Stimulated activated CD8-positive, alpha-beta memory T cell treated with anti-CD3 and anti-CD28 coated beads, Interleukin-12 subunit alpha, Interleukin-12 subunit beta, amount 100 ng/mL, for 24 hours (primary cell): ENCODE measurements around the gene RND3.

Experiments used
- DNase-seq: peaks from one replicate; pipeline ENCODE4 v3.0.0-alpha.2; 2020; ENCODE audit errors: extremely low read depth

Gene RND3

DNA sequence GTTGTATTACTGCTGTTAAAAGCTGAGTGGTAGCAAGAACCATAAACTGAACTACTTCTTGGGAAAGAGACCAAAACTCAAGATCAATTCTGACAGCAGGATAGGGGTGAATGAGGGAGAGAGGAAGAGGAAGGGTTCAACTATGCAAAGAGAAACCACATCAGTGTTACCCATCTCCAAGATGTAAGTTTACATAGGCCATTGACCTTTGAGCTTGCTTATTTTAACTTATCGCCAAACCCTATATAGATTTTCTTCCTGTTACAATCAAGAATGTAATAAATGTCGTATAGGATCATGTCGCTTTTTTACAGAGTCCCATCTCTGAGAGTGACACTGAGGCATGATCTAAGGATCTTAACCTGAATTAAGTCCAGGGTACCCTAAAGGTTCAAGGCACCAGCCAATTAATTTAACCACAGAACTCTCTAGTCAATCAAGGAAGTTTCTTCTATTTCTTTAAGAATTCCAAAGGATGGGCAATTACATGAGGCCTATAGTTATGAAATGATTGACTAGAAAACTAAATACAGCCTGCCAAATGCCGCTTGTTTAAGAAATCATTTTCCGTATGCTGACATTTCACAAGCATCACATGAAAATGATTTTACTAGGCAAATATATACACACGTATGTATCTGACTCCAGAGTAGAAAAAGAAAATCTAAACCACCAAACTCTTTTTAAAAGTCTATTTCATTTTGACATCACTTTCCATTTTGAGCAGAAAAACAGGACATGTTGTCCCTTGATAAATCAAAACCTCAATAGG, 11.8 kb downstream of the RND3 start:
- DNase-seq: no peak

DNA sequence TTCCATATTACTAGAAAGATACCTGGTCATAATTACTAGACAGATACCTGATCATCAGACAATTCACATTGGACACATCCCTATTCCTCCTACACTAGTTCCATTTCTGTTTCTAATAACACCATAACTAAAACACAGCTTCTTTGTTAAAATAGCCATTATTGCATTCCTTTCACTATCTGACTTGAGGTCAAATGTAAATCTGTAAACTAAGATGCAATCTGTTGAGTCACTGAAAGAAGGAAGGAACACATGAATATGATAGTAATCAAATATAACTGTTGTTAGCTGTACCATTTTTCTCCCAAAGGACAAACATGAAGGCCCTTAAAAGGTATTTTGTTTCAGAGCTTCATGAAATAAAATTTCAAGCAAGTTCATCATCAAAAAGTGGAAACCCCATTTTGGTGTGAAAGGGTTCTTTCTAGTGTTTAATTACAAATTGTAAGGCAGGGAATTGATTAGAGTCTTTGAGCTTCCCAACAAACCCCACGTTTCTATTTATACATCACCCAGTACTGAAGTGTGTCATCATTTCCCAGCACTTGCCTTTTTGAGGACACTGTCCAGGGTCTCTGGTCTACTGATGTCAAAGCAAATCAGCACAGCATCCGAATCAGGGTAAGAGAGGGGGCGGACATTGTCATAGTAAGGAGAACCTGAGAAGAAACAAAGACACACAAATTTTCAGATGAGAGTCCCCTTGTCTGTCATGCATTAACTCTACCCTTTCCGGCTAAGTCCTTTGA, 13.0 kb downstream of the RND3 start:
- no peak for DNase-seq

DNA sequence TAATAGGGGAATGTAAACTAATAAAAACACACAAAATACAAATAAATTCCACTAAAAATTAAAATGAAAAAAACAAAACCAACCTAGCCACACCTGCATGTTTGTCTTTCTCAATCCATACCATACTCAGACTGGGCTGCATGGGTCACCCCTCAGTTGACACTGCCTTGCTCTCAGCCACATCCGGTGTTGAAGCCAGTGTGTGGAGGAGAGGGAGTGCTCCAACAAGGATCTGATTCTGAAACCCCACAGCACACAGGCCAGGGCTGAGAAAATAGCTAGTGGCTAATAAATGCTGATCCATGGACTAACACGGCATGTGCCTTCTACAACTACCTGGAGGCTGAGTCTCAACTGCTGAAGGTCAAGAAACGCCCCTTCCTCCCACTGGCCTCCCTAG, 13.7 kb downstream of the RND3 start:
- DNase-seq: no peak

DNA sequence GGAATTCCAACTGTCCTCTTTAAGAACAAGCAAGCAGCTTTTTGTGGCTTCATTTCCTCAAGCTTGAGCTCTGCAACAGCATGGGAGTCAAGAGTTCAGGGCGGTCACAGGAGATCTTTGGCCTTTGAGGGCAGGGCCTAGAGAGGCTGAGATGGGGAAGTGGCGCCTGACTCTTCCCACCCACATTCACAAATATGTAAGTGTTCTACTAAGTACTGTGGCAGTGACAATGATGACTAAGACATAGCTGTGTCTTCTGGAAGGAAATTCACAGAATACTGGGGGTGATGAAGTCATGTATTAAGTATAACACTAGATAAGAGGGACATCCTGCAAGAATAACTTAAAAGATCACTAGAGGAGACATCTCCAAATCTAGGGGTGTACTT, 15.0 kb downstream of the RND3 start:
- no peak for DNase-seq

DNA sequence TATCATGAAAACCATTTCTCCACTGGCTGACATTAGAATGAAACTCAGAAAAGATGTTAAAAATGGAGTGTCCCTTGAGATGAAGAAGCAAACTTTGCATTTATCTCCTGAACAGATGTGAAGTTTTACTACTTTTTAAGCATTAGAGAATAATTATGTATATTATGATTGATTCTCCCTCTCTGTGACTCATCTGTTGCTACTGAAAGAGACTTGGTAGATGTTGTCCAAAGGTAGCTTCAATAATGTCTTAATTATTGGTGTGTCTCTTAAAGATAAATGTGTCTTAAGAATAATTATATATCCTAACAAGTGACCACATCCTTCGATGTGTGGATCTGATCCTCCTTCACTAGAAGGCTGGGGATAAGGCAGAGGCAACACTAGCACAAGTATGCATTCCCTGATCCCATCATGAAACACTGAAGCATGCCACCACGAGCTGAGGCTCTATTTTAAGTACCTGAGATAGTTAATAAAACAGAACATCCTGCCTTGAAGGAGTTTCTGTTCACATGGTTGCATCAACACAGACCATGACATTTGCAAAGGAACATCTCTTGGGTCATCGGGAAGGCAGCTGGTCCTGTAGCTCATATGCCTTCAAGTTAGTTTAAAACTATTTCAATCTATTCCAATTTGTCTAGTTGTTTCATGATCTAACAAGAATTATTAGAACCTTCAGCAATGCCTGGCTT, 15.5 kb downstream of the RND3 start:
- DNase-seq: no peak

DNA sequence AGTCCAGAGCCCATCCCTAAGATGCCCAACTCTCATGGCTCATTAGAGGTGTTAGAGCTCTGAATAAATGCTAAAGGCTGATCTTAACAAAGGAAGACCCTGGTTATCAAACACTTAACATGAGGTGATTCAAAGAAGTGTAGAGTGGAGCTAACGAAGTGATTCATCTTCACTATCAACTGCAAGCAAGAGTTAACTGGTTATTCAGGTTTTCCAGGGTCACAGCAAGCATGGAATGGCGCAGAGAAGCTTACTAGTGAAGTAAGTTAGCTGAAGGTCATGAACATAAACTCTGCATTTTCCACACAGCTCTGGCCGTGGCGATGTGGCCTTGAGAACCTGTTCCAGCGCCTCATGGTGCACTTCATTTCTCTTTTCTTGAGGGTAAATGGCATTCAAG, 17.0 kb downstream of the RND3 start:
- no peak for DNase-seq

DNA sequence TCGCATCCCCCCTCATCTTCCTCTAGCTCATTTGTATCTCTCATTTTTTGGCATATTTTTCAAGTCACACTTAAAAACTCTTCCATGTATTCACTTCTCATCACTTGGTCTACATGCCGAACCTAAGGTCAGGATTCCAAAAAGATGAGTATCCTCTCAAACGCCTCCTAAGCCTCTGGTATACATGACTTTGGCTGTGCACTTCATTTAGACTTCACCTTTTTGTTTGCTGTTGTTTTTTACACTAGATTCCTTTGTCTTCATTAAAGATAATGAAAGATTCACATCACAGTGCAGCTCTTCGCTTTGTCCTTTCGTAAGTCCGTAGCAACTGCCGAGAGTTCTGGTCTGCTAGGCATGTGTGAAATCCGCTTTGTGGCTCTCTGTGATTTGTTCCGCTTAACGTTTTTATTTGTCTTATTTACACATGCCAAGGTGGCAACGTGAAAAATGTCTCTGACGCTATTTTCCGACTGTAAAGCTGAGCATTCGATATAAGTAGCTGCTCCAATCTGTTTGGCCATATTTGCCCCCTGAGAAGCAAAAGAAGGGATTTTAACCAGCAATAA, 17.7 kb downstream of the RND3 start:
- no peak for DNase-seq

DNA sequence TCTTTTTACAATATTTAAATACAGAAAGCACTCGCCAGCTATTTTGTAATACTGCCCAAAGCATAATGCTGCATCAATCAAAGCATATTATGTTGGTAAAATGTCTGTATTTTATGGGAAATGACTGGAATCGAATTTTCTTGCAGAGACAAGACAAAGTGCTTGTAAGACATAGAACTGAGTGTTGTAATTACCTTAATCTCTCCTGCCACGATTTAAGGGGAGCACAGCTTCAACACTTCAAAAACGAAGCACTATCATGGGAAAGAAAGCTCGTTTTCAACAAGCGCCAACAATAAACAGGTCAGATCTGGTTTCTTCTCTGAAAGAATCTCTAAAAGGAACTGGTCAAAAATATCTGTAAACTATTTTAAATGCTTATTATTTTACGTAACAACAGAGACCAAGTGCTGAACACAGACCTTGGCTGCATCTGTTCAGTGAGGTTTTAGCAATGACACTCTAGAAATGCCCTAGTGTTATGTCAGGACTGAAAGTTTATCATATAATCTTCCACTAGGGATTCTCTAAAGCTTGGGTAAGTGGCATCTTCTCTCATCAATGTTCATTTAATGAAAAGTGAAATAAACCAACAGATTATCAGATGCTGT, 19.0 kb downstream of the RND3 start:
- DNase-seq: no peak

DNA sequence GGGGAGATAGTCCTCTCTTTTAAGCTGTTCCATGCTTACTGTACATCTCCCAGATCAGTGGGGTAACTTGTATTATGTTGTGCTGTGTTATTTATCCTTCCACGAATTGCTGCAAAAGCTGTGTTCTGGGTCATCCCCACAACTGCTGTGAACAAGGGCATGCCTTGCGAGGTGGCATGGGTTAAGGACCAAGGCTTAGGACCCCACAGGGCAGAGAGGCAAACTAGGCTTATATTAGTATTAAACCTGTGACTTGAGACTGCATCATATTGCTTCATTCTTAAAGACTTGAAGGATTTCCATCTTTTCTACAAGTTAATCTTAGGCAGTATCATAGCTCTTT, 19.9 kb downstream of the RND3 start:
- no peak for DNase-seq

DNA sequence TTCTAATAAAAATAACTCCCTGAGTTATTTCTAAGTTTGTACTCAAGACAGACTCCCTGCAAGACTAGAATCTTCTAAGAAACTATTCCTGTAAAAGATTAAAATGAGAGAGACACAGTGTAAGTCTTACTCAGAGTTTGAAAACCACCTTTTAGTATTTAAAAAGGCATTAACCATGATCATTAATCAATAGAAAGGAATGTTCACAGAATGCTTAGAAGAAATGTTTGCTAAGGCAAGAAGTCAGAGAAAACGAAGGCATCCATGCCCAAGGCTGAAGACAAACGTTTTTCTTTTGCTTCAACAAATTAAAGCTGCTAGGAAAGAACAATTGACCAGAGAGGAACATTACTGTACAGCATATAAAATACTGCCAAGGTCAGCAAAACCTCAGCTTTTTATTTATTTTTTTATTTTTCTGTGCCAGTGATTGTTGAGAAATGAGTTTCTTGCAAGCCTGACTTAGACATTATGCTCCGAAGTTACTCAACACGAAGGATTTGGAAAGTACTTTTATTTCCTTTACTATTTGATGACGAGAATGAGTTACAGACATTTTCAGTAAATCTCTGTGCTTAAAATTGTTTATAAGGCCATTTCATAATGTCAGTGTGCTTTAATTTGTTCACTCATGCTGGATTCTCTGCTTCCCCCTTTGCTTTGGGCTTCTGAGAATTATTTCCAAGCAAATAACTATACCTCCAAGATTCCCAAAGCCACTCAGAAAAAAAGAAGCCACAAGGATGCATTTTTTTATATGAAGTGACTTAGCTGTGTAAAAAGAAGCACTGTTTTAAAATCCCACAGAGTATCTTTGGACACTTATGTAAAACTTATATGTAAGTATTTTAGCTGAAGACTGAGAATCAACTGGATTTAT, 20.5 kb downstream of the RND3 start:
- DNase-seq: no peak

DNA sequence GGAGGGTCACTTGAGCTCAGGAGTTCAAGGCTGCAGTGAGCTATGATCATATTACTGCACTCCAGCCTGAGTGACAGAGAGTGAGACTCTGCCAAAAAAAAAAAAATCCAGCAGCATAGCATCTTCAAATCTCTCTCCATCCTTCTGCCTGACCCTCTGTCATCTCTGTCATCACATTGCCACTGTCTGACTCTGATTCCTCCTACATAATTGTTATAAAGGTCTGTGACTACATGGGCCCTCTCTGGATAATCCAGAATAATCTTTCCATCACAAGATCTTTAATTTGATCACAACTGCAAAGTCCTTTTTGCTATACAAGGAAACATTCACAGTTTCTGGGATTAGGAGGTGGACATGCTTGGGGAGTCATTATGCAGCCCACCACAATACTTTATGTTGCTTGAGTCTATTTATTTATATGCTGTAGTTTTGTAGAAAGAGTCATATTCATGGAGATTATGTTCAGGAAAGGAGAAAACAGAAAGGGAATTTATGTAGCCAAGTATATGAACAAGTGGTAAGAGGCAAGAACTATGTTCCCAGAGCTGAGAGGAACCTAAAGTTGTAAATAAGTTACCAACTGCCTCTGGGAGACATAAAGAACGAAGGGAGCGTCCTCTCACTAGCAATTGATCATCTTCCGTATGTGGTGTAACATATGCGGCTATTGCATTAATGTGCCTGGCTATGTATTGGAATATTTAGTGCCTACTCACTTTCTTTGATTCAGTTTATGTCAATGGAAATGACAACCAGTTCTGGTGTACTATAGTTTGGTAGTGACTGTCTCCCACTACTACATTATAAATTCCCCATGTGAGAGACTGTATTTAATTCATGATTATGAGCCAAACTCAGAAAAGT, 21.5 kb downstream of the RND3 start:
- DNase-seq: no peak

DNA sequence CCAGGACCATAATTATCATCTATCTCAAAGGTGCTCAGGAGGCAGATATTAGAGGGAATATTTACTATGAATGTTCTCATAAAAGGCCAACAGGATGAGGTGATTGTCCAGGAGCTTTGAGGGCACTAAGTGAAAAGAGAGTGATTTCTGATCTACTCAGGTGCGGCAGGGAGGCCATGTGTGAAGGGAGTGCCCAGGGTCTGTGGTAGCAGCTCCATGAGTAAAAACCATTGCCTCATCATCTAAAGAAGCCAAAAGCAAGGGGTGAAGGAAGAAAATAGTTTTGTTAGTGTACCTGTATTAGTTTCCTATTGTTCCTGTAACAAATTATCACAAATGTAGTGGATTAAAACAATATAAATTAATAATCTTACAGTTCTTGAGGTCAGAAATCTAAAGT, 22.5 kb downstream of the RND3 start:
- no peak for DNase-seq

DNA sequence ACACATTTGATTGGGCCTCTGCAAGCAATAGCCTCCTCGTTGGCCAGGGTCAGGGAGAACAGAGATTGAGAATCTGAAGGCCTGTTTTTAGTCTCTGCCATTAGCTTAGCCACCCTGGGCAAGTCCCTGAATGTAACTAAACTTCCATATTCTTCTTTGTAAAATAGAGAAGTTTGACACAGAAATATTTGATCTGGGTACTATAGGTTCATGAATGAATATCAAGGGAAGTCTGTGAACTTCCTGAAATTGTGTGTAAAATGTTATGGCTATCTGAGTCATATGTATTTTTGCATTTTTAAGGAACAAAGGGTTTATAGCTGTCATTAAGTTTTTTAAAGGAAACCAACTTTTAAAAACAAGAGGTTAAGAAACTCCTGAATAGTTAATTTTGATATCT, 23.2 kb downstream of the RND3 start:
- no peak for DNase-seq

DNA sequence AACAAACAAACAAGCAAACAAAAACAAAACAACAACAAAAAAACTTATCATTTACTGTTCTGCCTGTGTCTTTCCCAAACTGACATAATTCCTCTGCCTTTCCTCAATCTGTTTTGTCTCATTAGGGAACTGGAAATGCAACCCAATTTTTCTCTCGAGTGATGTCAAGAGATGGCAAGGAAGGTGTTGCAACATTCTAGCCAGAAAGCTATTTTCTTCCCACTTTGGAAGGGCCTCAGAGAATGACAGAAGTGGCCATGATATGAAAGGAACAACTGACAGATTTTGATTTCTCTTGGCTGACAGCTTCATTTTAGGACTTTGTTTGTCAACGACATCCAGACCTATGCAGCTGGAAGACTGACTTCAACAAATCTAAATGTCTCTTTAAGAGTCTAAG, 24.7 kb downstream of the RND3 start:
- DNase-seq: no peak

DNA sequence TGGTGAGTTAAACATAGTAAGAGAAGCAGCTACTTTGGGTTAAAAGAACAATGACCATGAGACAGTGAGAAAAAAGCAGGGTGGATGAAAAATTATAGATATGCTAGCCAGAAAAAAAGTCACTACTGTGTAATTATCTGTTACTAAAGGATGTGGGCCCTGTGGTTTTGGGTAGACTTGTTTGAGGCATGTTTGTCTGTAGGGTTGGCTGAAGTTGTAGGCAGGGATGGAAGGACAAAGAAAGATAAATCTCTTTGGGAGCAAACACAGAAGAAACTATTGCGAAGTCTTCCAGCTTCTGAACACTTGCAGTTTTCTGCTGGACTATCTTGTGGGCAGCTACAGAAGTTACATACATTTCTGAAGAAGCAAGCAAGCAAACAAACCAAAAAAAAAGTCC, 28.2 kb downstream of the RND3 start:
- DNase-seq: no peak

DNA sequence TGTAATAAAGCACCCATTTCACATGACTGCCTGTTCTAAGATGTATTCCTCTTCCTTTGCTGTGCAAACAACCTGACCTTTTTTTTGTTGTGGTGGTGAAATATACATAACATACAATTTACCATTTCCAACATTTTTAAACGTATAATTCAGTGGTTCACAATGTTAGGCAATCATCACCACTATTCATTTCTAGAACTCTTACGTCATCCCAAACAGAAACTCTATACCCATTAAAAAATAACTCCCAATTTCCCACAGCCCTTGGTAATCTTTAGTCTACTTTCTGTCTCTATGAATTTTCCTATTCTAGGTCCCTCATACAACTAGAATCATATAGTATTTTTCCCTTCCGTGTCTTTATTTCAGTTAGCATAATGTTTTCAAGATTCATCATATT, 36.7 kb downstream of the RND3 start:
- no peak for DNase-seq

DNA sequence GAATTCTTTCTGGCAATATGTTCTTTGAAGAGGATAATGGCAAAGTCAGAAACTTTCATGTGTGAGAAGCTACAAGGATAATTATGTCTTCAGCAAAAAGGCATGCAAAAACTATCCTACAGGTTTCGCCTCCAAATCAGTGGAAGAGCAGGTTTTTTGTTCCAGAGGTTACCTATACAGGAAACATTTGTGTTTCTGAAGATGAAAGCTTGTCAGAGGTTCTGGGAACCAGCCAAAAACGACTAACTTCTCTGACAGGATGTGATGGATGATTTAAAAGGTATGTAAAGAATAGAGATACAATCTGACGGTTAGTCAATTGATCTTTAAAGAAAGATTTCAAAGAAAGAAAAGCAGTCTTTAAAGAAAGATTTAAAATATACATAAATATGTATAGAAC, 37.6 kb downstream of the RND3 start:
- DNase-seq: no peak

DNA sequence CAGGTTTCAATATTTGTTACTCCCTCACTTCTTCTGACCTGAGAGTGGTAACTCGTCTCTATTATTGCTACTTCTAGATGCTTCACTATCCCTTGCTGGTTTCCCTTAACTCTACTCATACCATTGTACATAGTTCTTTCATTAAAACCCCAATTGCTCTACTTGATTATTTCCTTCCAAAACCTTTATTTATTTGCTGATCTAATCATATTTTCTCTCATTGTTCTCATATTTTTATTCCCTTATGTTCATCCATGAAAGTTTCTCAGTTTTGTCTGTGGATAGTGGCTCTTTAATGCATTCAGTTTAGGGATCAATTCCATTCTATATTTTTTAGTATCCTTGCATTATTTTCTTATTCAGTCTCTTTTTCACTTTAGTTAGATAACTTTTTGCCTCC, 42.1 kb downstream of the RND3 start:
- no peak for DNase-seq

DNA sequence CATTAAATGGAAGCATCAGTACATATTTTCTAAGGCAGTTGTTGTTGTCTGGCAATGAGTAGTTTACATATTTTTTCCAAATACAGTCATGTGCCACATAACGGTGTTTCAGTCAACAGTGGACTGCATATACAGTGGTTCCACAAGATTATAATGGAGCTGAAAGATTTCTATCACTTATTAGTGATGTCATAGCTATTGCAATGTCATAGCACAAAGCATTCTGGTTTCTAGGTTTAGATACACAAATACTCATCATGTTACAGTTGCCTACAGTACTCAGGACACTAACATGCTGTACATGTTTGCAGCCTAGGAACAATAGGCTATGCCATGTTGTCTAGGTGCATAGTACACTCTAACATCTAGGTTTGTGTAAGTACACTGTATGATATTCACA, 45.0 kb downstream of the RND3 start:
- DNase-seq: no peak

DNA sequence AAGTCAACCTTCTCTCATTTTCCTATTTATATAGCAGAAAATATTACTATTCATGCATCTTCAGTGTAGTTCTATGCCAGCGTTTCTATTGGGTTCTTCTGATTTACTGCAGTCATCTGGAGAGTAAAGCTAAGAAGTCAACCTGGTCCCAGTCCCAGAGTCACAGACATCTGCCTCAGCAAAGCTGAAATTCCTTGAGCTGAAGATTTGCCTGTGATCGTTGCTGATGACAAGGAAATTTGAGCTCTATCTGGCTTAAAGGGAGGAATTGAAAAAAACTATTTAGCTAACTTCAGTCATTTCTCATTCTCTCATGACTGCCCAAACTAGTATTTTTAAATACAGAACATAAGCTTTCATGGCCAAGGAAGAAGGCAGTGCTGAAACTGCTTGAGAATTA, 45.7 kb downstream of the RND3 start:
- DNase-seq: no peak
